Measurements from ENCODE around the gene NLGN3.

Gene NLGN3

DNA sequence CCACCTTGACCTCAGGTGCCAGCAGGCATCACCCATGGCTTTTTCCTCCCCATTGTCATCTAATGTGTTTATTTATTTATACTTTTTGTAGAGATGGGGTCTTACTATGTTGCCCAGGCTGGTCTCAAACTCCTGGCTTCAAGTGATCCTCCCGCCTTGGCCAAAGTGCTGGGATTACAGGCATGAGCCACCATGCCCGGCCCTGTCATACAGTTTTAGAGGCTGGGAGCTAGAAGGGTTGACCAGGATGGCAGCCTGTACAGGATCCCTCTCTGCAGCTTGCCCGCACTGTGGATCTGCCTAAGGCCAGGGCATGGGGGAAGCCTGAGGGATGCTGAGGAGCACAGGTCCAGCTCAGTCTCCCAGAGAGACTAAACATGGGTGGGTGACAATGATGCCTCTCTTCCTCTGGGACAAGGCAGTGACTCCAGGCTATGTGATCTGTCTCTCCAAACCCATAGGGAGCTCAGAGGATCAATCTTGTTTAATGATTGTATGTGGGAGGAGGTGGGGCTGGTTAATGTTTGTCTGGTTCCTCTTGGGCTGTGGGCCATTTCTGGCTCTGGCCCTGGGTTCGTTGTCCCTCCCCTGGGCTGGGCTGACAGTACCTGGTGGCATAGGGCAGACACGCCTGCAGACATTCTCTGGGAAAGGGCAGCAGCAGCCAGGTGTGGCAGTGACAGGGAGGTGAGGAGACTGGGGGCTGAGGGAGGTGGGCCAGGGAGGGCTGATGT, 70.1 kb downstream of the NLGN3 start:
- no peak for DNase-seq (ENCODE audit: low spot score)

DNA sequence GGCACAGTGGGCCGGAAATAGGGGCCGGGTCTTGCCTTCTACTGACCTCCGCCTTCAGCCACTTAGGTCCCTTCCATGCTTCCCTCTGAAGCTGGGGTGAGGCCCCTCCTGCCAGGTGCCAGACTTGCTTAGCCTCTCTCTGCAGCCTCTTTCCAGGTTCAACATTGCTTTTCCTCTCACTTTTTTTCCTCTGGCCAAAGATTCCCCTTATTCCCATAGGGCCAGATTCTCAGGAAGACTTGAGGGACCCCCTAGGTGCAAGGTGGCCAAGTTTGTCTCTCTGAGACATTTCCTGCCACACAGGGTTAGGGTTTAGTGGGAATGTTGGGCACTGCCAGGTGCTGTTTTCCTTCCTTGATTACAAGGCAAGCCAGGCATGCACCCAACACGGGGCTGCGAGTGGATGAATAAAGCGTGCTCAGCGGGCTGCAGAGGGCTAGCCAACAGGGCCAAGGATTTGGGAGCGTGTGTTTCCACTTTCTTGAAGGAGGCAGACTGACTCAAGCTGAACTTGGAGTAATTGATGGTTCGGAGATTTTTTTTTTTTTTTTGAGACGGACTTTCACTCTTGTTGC, 70.8 kb downstream of the NLGN3 start:
- DNase-seq (ENCODE audit: low spot score): no peak

DNA sequence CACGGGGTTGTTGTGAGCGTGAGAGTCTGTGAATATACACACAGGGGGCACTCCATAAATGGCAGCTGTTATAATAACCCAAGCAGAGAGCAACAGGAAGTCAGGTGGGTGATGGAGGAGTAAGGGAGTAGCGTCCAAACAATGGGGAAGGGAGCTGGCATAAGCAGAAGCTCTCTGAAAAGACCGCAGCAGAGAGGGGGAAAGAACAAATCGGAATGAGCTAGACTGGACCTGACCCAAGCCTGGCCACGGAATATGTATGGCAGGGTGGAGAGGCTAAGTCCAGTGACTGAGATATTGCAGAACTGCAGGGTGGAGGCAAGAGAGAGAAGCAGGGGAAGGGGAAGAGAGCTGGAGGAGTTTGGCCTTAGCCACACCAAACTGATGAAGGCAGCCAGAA, 71.8 kb downstream of the NLGN3 start:
- DNase-seq (ENCODE audit: low spot score): no peak

DNA sequence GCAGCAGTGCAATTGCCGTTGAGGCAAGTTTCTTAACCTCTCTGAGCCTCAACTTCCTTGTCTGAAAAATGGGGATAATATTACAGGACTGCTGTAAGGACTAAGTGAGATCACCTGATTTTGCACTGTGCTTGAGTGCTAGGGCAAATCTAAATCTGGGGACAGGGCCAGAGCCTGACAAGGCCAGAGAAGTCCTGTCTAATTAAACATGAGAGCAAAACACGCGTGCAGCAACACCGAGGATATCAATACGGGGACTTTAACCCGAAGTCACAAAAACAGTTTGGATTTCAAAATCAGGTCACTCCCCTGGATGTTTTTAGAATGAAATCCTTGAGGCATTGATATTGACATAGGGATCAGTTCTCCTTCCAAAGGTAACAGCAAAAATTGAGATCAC, 72.7 kb downstream of the NLGN3 start:
- DNase-seq (ENCODE audit: low spot score): no peak

Measured in D341Med (cell line).